BLaER1 treated with 17β-estradiol and CSF1 and Interleukin-3, amounts not matched to agents 10 nM and 100 nM (cell line): Measurements from ENCODE around the gene GPHA2.

Experiments
- H3K27ac ChIP-seq, 11 experiments: shearing (Covaris generic); formaldehyde crosslinking; 2 replicates each; pipeline ENCODE4 v1.8.1; 2022
- H3K27me3 ChIP-seq, 11 experiments: shearing (Covaris generic); formaldehyde crosslinking; 2 replicates each; pipeline ENCODE4 v1.8.1; 2022
- H3K36me3 ChIP-seq, 11 experiments: shearing (Covaris generic); formaldehyde crosslinking; 2 replicates each; pipeline ENCODE4 v1.8.1; 2022
- H3K4me1 ChIP-seq, 10 experiments: shearing (Covaris generic); formaldehyde crosslinking; 2 replicates each; pipeline ENCODE4 v1.8.1; 2022
- H3K4me2 ChIP-seq, 11 experiments: shearing (Covaris generic); formaldehyde crosslinking; 2 replicates each; pipeline ENCODE4 v1.8.1; 2022
- H3K4me3 ChIP-seq, 10 experiments: shearing (Covaris generic); formaldehyde crosslinking; 2 replicates each; pipeline ENCODE4 v1.8.1; 2022
- H3K9ac ChIP-seq, 11 experiments: shearing (Covaris generic); formaldehyde crosslinking; 2 replicates each; pipeline ENCODE4 v1.8.1; 2022
- H3K9me3 ChIP-seq, 11 experiments: shearing (Covaris generic); formaldehyde crosslinking; replicated peaks in 1 of 11; 2 replicates each; pipeline ENCODE4 v1.8.1; 2022
- H4K20me1 ChIP-seq, 11 experiments: shearing (Covaris generic); formaldehyde crosslinking; 2 replicates each; pipeline ENCODE4 v1.8.1; 2022
- Cebpa-rat ChIP-seq, 11 experiments: shearing (Covaris generic); IDR thresholded peaks; 2 replicates each; pipeline ENCODE4 v1.8.1; 2022

Gene GPHA2

DNA sequence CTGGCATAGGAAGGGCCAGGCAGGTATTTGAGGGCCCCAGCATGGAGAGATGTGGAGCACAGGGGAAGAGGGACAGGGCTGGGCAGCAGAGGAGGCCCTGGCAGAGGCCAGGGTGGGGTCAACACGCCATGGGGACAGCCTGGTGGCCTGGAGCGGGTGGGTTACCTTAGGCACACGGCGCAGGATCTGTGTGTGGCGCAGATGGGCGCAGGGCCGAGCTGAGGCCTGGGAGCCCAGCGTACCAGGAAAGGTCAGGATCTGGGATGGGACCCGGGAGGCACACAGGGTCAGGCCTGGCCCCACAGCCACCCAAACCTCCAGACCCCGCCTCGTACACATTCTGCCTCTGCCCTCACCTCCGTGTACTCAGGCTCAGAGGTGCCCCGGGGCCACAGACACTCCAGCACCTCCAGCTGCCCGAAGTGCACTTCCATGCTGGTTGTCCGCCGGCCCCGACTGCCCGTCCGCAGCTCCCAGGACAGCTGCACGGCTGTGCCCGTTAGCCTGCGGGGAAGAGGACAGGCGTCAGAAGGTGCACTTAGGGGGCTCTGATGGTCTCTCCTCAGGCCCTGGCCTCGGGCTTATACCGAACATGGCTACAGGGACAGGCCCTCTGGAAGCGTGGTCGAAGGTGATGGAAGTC, 25.1 kb downstream of the GPHA2 start:
- Histone ChIP-seq H3K9me3 (no peaks in the 10 kb centered on the region), H3K36me3 (peaks cover 77 to 90% (median 89%) of the 10 kb centered on the region in 11 experiments), H3K4me2 (no peak overlapping the region), H4K20me1 (peaks cover 0 to 26% (median 4%) of the 10 kb centered on the region in 11 experiments; a peak in 8 of 22 replicates), H3K4me1 (peaks cover 4 to 13% (median 6%) of the 10 kb centered on the region in 10 experiments; a peak in 19 of 20 replicates), H3K9ac (no peak overlapping the region), H3K27me3 (no peaks in the 10 kb centered on the region), H3K4me3 (no peak overlapping the region), H3K27ac (no peak overlapping the region)
- TF ChIP-seq Cebpa-rat (IDR thresholded peaks at IDR 0.05) = no peak

DNA sequence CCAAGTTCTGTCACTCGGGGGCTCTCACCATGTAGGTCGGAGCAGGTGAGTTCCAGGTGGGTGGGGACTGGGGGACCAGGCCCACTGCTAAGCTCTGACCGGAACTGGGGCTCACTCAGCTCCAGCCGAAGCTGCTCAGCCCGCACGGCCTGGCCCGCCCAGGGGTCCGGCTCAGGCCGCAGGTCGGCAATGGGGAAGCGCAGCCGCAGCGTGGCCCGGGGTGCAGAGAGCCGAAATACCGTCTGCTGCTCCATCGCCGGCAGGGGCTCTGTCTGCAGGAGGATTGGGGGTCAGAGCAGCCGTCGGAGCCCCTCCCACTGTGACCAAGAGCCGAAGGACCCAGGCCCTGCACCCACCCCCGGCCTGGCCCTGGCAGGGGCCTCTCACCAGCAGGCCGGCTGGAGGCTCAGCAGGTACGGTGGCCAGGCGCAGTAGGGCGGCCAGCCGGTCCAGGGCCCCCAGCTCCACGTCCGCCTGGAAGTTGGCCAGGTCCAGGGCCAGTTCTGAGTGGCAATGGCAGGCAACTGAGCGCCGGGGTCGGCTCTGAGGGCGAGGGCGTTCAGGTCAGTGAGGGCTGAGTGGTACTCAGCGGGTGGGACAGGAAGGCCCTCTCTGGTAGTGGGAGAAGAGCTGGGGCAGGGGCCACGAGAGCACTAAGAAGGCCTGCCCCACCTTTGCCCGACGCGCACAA, 25.9 kb downstream of the GPHA2 start:
- Histone ChIP-seq H4K20me1 (peaks cover 0 to 30% (median 0%) of the 10 kb centered on the region in 11 experiments; a peak in 3 of 22 replicates), H3K27me3 (no peaks in the 10 kb centered on the region), H3K27ac (no peak overlapping the region), H3K4me3 (no peak overlapping the region), H3K36me3 (peaks cover 83 to 98% (median 96%) of the 10 kb centered on the region in 11 experiments), H3K4me1 (peaks cover 0 to 9% (median 0%) of the 10 kb centered on the region in 10 experiments; a peak in 7 of 20 replicates), H3K9ac (no peak overlapping the region), H3K4me2 (no peak overlapping the region), H3K9me3 (no peaks in the 10 kb centered on the region)
- no peak for TF ChIP-seq Cebpa-rat (IDR thresholded peaks at IDR 0.05)

DNA sequence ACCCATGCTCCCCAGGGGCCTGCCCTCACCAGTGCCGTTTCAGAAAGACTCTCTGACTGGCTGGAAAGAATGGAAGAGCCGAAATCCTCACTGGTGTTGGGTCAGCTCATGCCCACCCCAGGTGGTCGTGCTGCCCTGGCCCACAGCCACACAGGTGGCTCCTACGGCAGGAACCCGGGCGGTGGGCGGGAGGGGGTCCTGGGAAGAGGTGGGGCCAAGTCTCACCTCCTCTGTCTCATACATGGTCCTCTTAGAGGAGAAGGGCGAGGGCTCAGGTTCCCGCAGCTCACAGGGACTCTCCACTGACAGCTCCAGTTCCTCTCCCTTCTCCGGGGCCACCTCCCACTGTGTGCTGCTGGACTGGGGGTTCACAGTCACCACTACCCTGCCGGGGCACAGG, 26.9 kb downstream of the GPHA2 start:
- Histone ChIP-seq H3K27ac (no peak overlapping the region), H3K36me3 (peaks cover 79 to 100% (median 94%) of the 10 kb centered on the region in 11 experiments), H3K4me2 (no peak overlapping the region), H3K27me3 (no peaks in the 10 kb centered on the region), H3K9ac (no peak overlapping the region), H3K9me3 (no peaks in the 10 kb centered on the region), H3K4me1 (peaks cover 0 to 9% (median 0%) of the 10 kb centered on the region in 10 experiments; a peak in 7 of 20 replicates), H3K4me3 (no peak overlapping the region), H4K20me1 (peaks cover 0 to 30% (median 0%) of the 10 kb centered on the region in 11 experiments; a peak in 3 of 22 replicates)
- no peak for TF ChIP-seq Cebpa-rat (IDR thresholded peaks at IDR 0.05)

DNA sequence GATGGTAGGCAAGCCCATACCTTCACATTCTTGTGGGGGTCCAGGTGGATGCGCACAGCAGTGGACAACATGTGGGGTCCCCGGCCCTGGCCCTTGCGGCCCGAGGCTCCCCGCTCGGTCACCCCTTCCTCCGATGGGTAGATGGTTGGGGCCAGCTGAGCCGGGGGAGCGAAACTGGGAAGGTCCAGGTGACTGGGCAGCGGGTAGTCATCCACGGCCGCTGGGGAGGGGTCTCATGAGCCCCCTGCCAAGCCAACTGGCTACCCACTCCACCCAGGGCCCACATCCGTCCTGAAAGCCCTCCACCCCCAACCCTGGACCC, 29.4 kb downstream of the GPHA2 start:
- no peaks in the 10 kb centered on the region for H3K27me3 ChIP-seq
- H3K4me1 ChIP-seq = peaks cover 0 to 1% (median 0%) of the 10 kb centered on the region in 10 experiments; a peak in 1 of 20 replicates
- H3K36me3 ChIP-seq = peaks cover 73 to 95% (median 89%) of the 10 kb centered on the region in 11 experiments
- H3K4me2 ChIP-seq = no peak overlapping the region
- H4K20me1 ChIP-seq = peaks cover 0 to 30% (median 0%) of the 10 kb centered on the region in 11 experiments; a peak in 2 of 22 replicates
- H3K4me3 ChIP-seq = no peak overlapping the region
- H3K9me3 ChIP-seq = no peaks in the 10 kb centered on the region
- H3K27ac ChIP-seq = no peak overlapping the region
- no peak overlapping the region for H3K9ac ChIP-seq
- TF ChIP-seq Cebpa-rat (IDR thresholded peaks at IDR 0.05) = no peak

DNA sequence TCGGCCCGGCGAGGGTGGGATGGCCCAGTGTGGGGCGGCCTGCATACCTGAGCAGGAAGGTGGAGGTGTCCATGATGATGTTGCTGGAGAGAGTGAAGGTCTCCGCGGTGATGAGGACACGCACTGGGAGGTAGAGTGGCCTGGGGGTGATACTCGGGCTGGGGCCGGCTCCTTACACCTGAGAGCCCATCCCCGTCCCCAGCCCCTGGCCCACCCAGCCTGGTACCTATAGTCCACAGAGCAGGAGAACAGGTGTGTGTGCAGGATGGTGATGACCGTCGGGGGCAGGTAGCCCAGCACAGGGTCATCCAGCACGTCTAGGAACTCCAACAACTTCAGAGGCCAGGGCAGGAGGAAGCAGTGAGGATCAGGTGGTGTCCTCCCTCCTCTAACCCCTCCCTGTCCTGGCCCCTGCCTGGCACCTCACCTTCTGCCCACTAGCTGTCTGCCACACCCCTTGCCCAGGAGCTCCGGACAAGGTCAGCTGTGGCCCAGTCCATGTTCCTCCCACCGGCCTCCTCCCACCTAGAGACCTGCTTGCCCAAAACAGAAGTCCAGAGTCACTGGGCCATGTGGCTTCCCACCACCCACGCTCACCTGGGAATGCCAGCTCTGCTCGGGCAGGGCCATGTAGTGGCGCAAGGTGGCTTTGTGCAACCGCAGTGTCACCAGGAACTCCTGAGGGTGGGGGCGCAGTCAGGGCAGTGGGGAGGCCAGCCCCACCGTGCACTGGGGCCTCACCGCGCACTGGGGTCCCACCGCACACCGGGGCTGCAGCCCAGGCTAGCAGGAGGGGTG, 30.0 kb downstream of the GPHA2 start:
- no peak overlapping the region for H3K4me3 ChIP-seq
- TF ChIP-seq Cebpa-rat (IDR thresholded peaks at IDR 0.05) = no peak
- no peak overlapping the region for H3K27ac ChIP-seq

DNA sequence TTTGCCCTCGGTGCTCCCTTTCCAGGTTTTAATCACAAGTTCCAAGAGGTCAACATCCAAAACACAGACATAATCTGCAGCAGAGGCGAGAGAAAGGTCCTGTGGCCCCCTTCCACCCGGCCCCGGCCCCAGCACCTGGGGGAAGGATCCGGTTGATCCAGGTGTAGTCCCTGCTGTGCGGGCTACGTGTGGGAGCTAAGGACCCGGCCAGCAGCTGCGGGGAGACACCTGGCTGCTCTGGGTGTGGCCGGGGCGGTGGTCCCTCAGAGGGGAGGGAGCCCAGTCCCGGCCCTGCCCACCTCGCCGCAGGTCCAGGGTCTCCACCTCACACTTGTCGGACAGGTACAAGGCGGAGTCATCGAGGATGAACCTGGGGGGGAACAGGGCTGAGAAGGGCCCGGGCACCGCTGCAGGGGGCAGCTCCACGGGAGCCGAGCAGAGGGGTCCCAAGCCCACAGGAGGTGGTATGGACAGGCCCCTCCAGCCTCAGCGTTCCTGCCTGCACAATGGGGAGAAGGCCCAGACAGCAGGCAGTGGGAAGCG, 32.3 kb downstream of the GPHA2 start:
- no peak for TF ChIP-seq Cebpa-rat (IDR thresholded peaks at IDR 0.05)
- H3K27ac ChIP-seq = no peak overlapping the region
- H3K4me1 ChIP-seq = no peaks in the 10 kb centered on the region
- no peak overlapping the region for H3K4me3 ChIP-seq
- H3K9ac ChIP-seq = no peak overlapping the region
- peaks cover 0 to 15% (median 0%) of the 10 kb centered on the region in 11 experiments; a peak in 3 of 22 replicates for H4K20me1 ChIP-seq
- H3K4me2 ChIP-seq = no peak overlapping the region
- H3K9me3 ChIP-seq = no peaks in the 10 kb centered on the region
- H3K36me3 ChIP-seq = peaks cover 66 to 95% (median 84%) of the 10 kb centered on the region in 11 experiments
- H3K27me3 ChIP-seq = no peaks in the 10 kb centered on the region

More for the DNA sequence above, 30.0 kb downstream of the GPHA2 start:
- H3K27me3 ChIP-seq = no peaks in the 10 kb centered on the region
- no peaks in the 10 kb centered on the region for H3K4me1 ChIP-seq
- peaks cover 73 to 95% (median 89%) of the 10 kb centered on the region in 11 experiments for H3K36me3 ChIP-seq
- H3K9ac ChIP-seq = no peak overlapping the region
- peaks cover 0 to 27% (median 0%) of the 10 kb centered on the region in 11 experiments; a peak in 2 of 22 replicates for H4K20me1 ChIP-seq
- H3K9me3 ChIP-seq = no peaks in the 10 kb centered on the region
- no peak overlapping the region for H3K4me2 ChIP-seq

DNA sequence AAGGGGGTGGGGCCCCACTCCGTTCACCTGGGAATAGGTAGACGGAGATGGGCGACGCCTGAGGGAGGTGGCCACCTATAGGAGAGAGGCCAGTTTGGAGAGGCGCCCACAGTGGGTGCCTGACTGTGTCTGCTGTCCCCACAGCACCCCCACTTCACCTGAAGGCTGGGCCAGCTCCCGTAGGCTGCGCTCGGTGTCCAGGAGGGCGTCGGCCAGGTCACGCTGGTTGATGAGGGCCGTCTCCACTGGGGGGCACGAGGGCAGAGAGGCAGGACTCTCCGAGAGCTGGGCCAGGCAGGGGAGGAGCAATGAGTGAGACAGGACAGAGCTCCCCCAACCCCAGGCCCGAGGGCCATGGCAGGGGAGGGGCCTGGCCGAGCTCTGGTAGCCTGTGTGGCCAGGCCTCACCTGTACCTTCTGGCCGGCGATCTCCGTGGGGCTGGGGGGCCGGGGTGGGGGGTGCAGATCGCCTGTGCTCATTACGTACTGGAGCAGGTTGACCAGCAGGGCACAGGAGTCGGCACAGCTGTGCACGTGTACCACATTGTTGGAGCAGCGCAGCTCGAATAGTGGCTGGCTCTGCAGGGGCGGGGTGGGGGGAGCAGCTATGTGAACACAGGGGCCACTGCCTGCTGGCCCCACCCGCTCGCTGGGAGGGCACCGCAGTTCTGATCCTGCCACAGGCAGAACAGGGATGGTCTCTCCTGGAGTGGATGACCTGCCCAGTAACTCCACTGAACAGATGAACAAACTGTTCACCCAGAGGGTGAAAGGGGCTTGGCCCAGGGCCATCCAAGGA, 33.4 kb downstream of the GPHA2 start:
- TF ChIP-seq Cebpa-rat (IDR thresholded peaks at IDR 0.05) = no peak
- no peak overlapping the region for H3K4me2 ChIP-seq
- no peaks in the 10 kb centered on the region for H3K9me3 ChIP-seq
- no peak overlapping the region for H3K9ac ChIP-seq
- no peak overlapping the region for H3K27ac ChIP-seq
- H3K27me3 ChIP-seq = no peaks in the 10 kb centered on the region
- peaks cover 68 to 95% (median 84%) of the 10 kb centered on the region in 11 experiments for H3K36me3 ChIP-seq
- peaks cover 0 to 15% (median 0%) of the 10 kb centered on the region in 11 experiments; a peak in 3 of 22 replicates for H4K20me1 ChIP-seq
- peaks cover 0 to 10% (median 3%) of the 10 kb centered on the region in 10 experiments; a peak in 6 of 20 replicates for H3K4me1 ChIP-seq
- no peak overlapping the region for H3K4me3 ChIP-seq

DNA sequence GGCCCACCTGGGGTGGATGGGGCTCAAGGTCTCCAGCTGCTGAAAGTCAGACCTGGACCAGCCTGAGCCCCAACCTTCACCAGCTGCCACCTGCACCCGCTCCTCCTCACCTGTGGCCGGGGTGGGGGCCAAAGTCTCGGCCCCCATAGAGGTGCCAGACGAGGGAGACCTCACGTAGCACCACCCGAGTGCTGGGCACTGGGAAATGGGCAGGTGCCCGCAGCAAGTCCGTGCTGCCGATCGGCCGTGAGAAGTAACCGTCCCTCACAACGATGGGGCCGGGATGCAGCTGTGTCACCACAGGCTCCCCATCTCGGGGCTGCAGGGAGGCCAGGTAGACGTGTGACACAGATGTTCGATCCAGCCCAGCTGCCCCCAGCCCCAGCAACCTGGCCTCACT, 34.9 kb downstream of the GPHA2 start:
- Histone ChIP-seq H4K20me1 (peaks cover 0 to 15% (median 0%) of the 10 kb centered on the region in 11 experiments; a peak in 3 of 22 replicates), H3K36me3 (peaks cover 62 to 95% (median 83%) of the 10 kb centered on the region in 11 experiments)

More for the DNA sequence above, 34.9 kb downstream of the GPHA2 start:
- no peak for TF ChIP-seq Cebpa-rat (IDR thresholded peaks at IDR 0.05)
- Histone ChIP-seq H3K9me3 (no peaks in the 10 kb centered on the region), H3K27me3 (no peaks in the 10 kb centered on the region), H3K4me2 (no peak overlapping the region), H3K4me1 (peaks cover 0 to 25% (median 10%) of the 10 kb centered on the region in 10 experiments; a peak in 7 of 20 replicates), H3K4me3 (no peak overlapping the region), H3K9ac (no peak overlapping the region; a peak in 1 of 22 replicates), H3K27ac (no peak overlapping the region)
